K562 (cell line): Measurements from ENCODE around the gene PRKAR2B. TPM values are rescaled to one million over a fixed set of nuclear protein-coding genes. Genes with fewer than 3 reads are reported as not detected.

Source experiments
- CBX3 ChIP-seq, 2 experiments: IDR thresholded peaks; 1 replicate in 1 of 2; 2 replicates in 1 of 2; pipeline ENCODE4 v1.6.1; 2012; ENCODE audit warnings: inconsistent platforms in 2 of 2, low read length in 2 of 2, borderline replicate concordance in 1 of 2, control low read depth in 1 of 2
- E2F8 ChIP-seq: fragments of 450-650 bp; IDR thresholded peaks from 2 replicates; pipeline ENCODE4 v1.7.1; 2018; ENCODE audit warnings: mild to moderate bottlenecking, low read depth; ENCODE audit not compliant: partially characterized antibody
- ESRRA ChIP-seq: fragments of 450-650 bp; IDR thresholded peaks from 2 replicates; pipeline ENCODE4 v1.6.1; 2014; ENCODE audit warnings: low read depth, mild to moderate bottlenecking, moderate library complexity, borderline replicate concordance
- ESRRB ChIP-seq: fragments of 250-450 bp; sonication (Bioruptor Pico); IDR thresholded peaks from 2 replicates; pipeline ENCODE4 v1.5.0; 2020; ENCODE audit warnings: mild to moderate bottlenecking, moderate library complexity, borderline replicate concordance
- MTA3 ChIP-seq: fragments of 450-650 bp; formaldehyde crosslinking; IDR thresholded peaks from 2 replicates; pipeline ENCODE4 v1.6.1; 2017; ENCODE audit warnings: mild to moderate bottlenecking, borderline replicate concordance
- MXD1 ChIP-seq: fragments of 250-450 bp; sonication (Bioruptor Pico); IDR thresholded peaks from 2 replicates; pipeline ENCODE4 v1.8.0; 2021; ENCODE audit warnings: borderline replicate concordance, mild to moderate bottlenecking, moderate library complexity; ENCODE audit not compliant: poor library complexity, severe bottlenecking
- MYBL2 ChIP-seq, 2 experiments: fragments of 450-650 bp in 1 of 2; sonication (generic) in 1 of 2; formaldehyde crosslinking in 1 of 2; IDR thresholded peaks; 2 replicates each; pipeline versions ENCODE4 v1.6.1 to v1.8.1; 2017 to 2022; ENCODE audit warnings: borderline replicate concordance in 1 of 2, inconsistent platforms in 1 of 2, low read depth in 1 of 2, mild to moderate bottlenecking in 1 of 2, missing genetic modification reagents in 1 of 2, moderate library complexity in 1 of 2
- NFE2L1 ChIP-seq: fragments of 450-650 bp; IDR thresholded peaks from 2 replicates; pipeline ENCODE4 v1.6.1; 2016; ENCODE audit warnings: missing genetic modification characterization, low read depth, mild to moderate bottlenecking, missing compliant biosample characterization, moderate library complexity, borderline replicate concordance
- NFIX ChIP-seq: fragments of 250-450 bp; sonication (Bioruptor Pico); IDR thresholded peaks from 2 replicates; pipeline ENCODE4 v1.4.0; 2020; ENCODE audit warnings: low read depth, mild to moderate bottlenecking, moderate library complexity
- PBX2 ChIP-seq, 2 experiments: IDR thresholded peaks in 1 of 2; conservative IDR thresholded peaks in 1 of 2; 2 replicates each; pipeline ENCODE4 v1.6.1; 2016; ENCODE audit warnings: low read depth in 2 of 2, mild to moderate bottlenecking in 1 of 2, missing compliant biosample characterization in 1 of 2, missing genetic modification characterization in 1 of 2, moderate library complexity in 1 of 2
- PHF8 ChIP-seq: fragments of 200-600 bp; sonication (generic); IDR thresholded peaks from 2 replicates; pipeline ENCODE4 v1.6.1; 2012; ENCODE audit warnings: mixed run types, mild to moderate bottlenecking, inconsistent platforms, low read length, moderate library complexity, borderline replicate concordance
- POU5F1 ChIP-seq: fragments of 150-350 bp; IDR thresholded peaks from 2 replicates; pipeline ENCODE4 v1.6.1; 2014; ENCODE audit warnings: borderline replicate concordance, low read length, low read depth, mild to moderate bottlenecking; ENCODE audit not compliant: partially characterized antibody
- TAL1 ChIP-seq: fragments of 450-650 bp; IDR thresholded peaks from 2 replicates; pipeline ENCODE4 v1.6.1; 2016; ENCODE audit warnings: mild to moderate bottlenecking
- TFAP4 ChIP-seq: sonication (generic); formaldehyde crosslinking; IDR thresholded peaks from 2 replicates; pipeline ENCODE4 v1.8.0; 2022; ENCODE audit warnings: missing genetic modification reagents, mild to moderate bottlenecking, moderate library complexity, borderline replicate concordance
- TSC22D4 ChIP-seq: fragments of 450-650 bp; IDR thresholded peaks from 2 replicates; pipeline ENCODE4 v1.6.1; 2016; ENCODE audit warnings: missing genetic modification characterization, missing biosample characterization, control low read depth
- ZBTB17 ChIP-seq: fragments of 450-650 bp; formaldehyde crosslinking; IDR thresholded peaks from 2 replicates; pipeline ENCODE4 v1.4.0; 2020; ENCODE audit warnings: mild to moderate bottlenecking
- ZNF197 ChIP-seq: fragments of 200-800 bp; sonication (Bioruptor generic); IDR thresholded peaks from 2 replicates; pipeline ENCODE4 v1.6.1; 2016; ENCODE audit warnings: low read depth, missing genetic modification characterization, missing compliant biosample characterization
- ZNF41 ChIP-seq: fragments of 250-450 bp; sonication (Bioruptor Pico); conservative IDR thresholded peaks from 2 replicates; pipeline ENCODE4 v1.4.0; 2020; ENCODE audit warnings: mild to moderate bottlenecking
- polyA plus RNA-seq, 8 experiments: library from polyadenylated mRNA; depleted of rRNA in 4 of 8; stranded (reverse) in 5 of 8; unstranded in 3 of 8; fragments of >200 nt; fragmentation: Nextera tagmentation in 2 of 8; fragmentation: Illumina TruSeq in 1 of 8; extraction: Ambion mirVana in 2 of 8; extraction: Trizol in 1 of 8; gene quantifications; 2 replicates each; pipeline versions ENCODE4 v1.2.1 to v1.2.3, GENCODE V29; 2011 to 2014; ENCODE audit warnings: inconsistent platforms in 1 of 8, missing spikeins in 1 of 8
- total RNA-seq, 7 experiments: library from RNA; depleted of rRNA in 6 of 7; stranded (reverse); fragments of >200 nt in 6 of 7; fragmentation: Illumina TruSeq in 2 of 7; extraction: Trizol in 2 of 7; gene quantifications; 2 replicates each; pipeline versions ENCODE4 v1.2.1 to v1.2.3, GENCODE V29; 2011 to 2021; ENCODE audit warnings: low replicate concordance in 1 of 7

PRKAR2B gene
- total and polyA plus RNA-seq, 9 of the 15 experiments (the other 6 are each of a cell fraction or from before 2014, with no cell fraction given) = 59.0 to 173 (median 129) TPM

- TF ChIP-seq NFE2L1 (tag) (peak; percentile 99), ESRRB (CRISPR knock-in tag) (no peak), E2F8 (peak; percentile 54), PHF8 (no peak), ZNF41 (CRISPR knock-in tag) (0 out of 2 replicates have a peak, but pooled peaks have one; percentile 48), MTA3 (peak; percentile 74; the same call in 1 of the 2 replicates), MYBL2 (IDR thresholded peaks at IDR 0.05; ENCODE audit: low read depth) (no peak), MYBL2 (CRISPR knock-in tag; IDR thresholded peaks at IDR 0.05; ENCODE audit: borderline replicate concordance) (no peak), TFAP4 (no peak), NFIX (CRISPR knock-in tag) (no peak), TAL1 (peak; percentile 25; the same call in 1 of the 2 replicates), TSC22D4 (tag) (no peak), PBX2 (CRISPR knock-in tag; IDR thresholded peaks at IDR 0.05; ENCODE audit: low read depth) (no peak), PBX2 (tag; conservative IDR thresholded peaks at IDR 0.05; ENCODE audit: low read depth) (peak; percentile 96), POU5F1 (no peak), ZNF197 (CRISPR knock-in tag) (peak; percentile 57; the same call in 1 of the 2 replicates), MXD1 (CRISPR knock-in tag) (no peak), ZBTB17 (0 out of 2 replicates have a peak, but pooled peaks have one; percentile 31), CBX3 (IDR thresholded peaks at IDR 0.05; ENCODE audit: borderline replicate concordance in 1 of 2, low read length in 2 of 2) (peak in 1 of 2 experiments; percentile 62; a peak in 1 of 3 replicates), ESRRA (peak; percentile 51; the same call in 1 of the 2 replicates)
Observed at GRCh38 chr7:107025449-107026103, 18.9 kb upstream of the PRKAR2B start (continued).
